Spleen (tissue), 7 donors: ENCODE results near the gene PRKACG.

Experiments
- CTCF ChIP-seq, 11 experiments: fragments of 200-600 bp in 7 of 11; fragments of 450-650 bp in 4 of 11; sonication (generic) in 4 of 11; IDR thresholded peaks in 8 of 11; conservative IDR thresholded peaks in 3 of 11; 1 replicate in 7 of 11; 2 replicates in 4 of 11; pipeline versions ENCODE4 v1.4.0 to v1.8.0; 2016 to 2021; ENCODE audit warnings: antibody characterized with exemption in 11 of 11, inconsistent platforms in 4 of 11, mild to moderate bottlenecking in 1 of 11
- POLR2A ChIP-seq, 3 donors: fragments of 450-650 bp; IDR thresholded peaks; one replicate each; pipeline ENCODE4 v1.5.1; 2017; ENCODE audit warnings: antibody characterized with exemption in 3 of 3, mild to moderate bottlenecking in 1 of 3
- donor health status: DM: no; HTN: no; CAD: no; lungs with moderate emphysema.
- donor health status: DM: no; HTN: no; CAD: no.
- donor health status: DM: no; HTN: no; CAD: no.

- TF ChIP-seq CTCF (IDR thresholded peaks at IDR 0.05 in 8 of 11, conservative IDR thresholded peaks at IDR 0.05 in 3 of 11) = no peak
- TF ChIP-seq POLR2A (IDR thresholded peaks at IDR 0.05) = no peak
Observed at GRCh38 chr9:68974901-68975300, 39.0 kb downstream of the PRKACG start.
